GM23248 (cell line): ENCODE results near the gene RPGRIP1. TPM values are rescaled to one million over a fixed set of nuclear protein-coding genes. Genes with fewer than 3 reads are reported as not detected.

Experiments used
- DNase-seq: peaks from one replicate; pipeline ENCODE4 v3.0.0-alpha.2; 2015
- H2AFZ ChIP-seq: fragments of 200-600 bp; sonication (generic); 2 replicates; pipeline ENCODE4 v1.6.1; 2016; ENCODE audit warnings: antibody characterized with exemption
- H3F3A ChIP-seq: fragments of 200-600 bp; sonication (generic); 2 replicates; pipeline ENCODE4 v1.6.1; 2016; ENCODE audit warnings: mild to moderate bottlenecking, antibody characterized with exemption, mixed run types; ENCODE audit not compliant: insufficient read depth
- H3K27ac ChIP-seq: fragments of 200-600 bp; sonication (generic); 2 replicates; pipeline ENCODE4 v1.5.1; 2016; ENCODE audit warnings: mild to moderate bottlenecking
- H3K27me3 ChIP-seq: fragments of 200-600 bp; sonication (generic); replicated peaks from 2 replicates; pipeline ENCODE4 v1.6.1; 2016; ENCODE audit warnings: mild to moderate bottlenecking; ENCODE audit not compliant: insufficient read depth
- H3K36me3 ChIP-seq: fragments of 200-600 bp; sonication (generic); 2 replicates; pipeline ENCODE4 v1.6.1; 2016; ENCODE audit warnings: low read depth, mild to moderate bottlenecking
- H3K4me1 ChIP-seq: fragments of 200-600 bp; sonication (generic); 2 replicates; pipeline ENCODE4 v1.6.1; 2016; ENCODE audit warnings: mild to moderate bottlenecking; ENCODE audit not compliant: insufficient read depth
- H3K4me2 ChIP-seq: fragments of 200-600 bp; sonication (generic); one replicate; pipeline ENCODE4 v1.6.1; 2016; ENCODE audit warnings: mild to moderate bottlenecking; ENCODE audit not compliant: unreplicated experiment
- H3K4me3 ChIP-seq: fragments of 200-600 bp; sonication (generic); 2 replicates; pipeline ENCODE4 v1.5.1; 2016; ENCODE audit warnings: mild to moderate bottlenecking
- H3K79me2 ChIP-seq: fragments of 200-600 bp; sonication (generic); 2 replicates; pipeline ENCODE4 v1.6.1; 2016; ENCODE audit warnings: mild to moderate bottlenecking; ENCODE audit not compliant: insufficient read depth
- H3K9ac ChIP-seq: fragments of 200-600 bp; sonication (generic); 2 replicates; pipeline ENCODE4 v1.6.1; 2016; ENCODE audit warnings: mild to moderate bottlenecking
- H3K9me2 ChIP-seq: fragments of 200-600 bp; sonication (generic); 2 replicates; pipeline ENCODE4 v1.6.1; 2016; ENCODE audit warnings: mixed run types, mild to moderate bottlenecking, moderate library complexity; ENCODE audit not compliant: insufficient read depth
- H3K9me3 ChIP-seq: fragments of 200-600 bp; sonication (generic); one replicate; pipeline ENCODE4 v1.6.1; 2017; ENCODE audit warnings: low read depth
- H4K20me1 ChIP-seq: fragments of 200-600 bp; sonication (generic); 2 replicates; pipeline ENCODE4 v1.6.0; 2016; ENCODE audit not compliant: insufficient read depth
- EZH2 ChIP-seq: fragments of 200-600 bp; sonication (generic); IDR thresholded peaks from 2 replicates; pipeline ENCODE4 v1.6.1; 2018; ENCODE audit warnings: antibody characterized with exemption, mild to moderate bottlenecking; ENCODE audit not compliant: insufficient read depth, poor library complexity, severe bottlenecking
- EZH2phosphoT487 ChIP-seq: fragments of 200-600 bp; sonication (generic); IDR thresholded peaks from 2 replicates; pipeline ENCODE4 v1.6.1; 2018; ENCODE audit warnings: antibody characterized with exemption, moderate library complexity, mild to moderate bottlenecking, low read depth; ENCODE audit not compliant: insufficient read depth
- WGBS, 2 experiments: methylation state at CpG; one replicate each; pipeline ENCODE4 v1.1.6; 2015 to 2017; ENCODE audit warnings: low lambda C conversion rate in 2 of 2, low coverage in 1 of 2; ENCODE audit errors: missing lambda C conversion rate in 2 of 2; 5-methylcytosine and 5-hydroxymethylcytosine counted together
- in situ Hi-C: fragments of 300-500 bp; cut with MboI; formaldehyde crosslinking; loops from 2 replicates; pipeline ENCODE4 v1.15.0; 2020
- polyA plus RNA-seq: library from polyadenylated mRNA; unstranded; fragments of >200 nt; fragmentation: Nextera tagmentation; extraction: Ambion mirVana; gene quantifications from 2 replicates; pipeline ENCODE4 v1.2.1, GENCODE V29; 2016
- total RNA-seq: library from RNA; depleted of rRNA; stranded (reverse); fragments of >200 nt; shearing (Covaris generic); gene quantifications from 2 replicates; pipeline ENCODE4 v1.2.3, GENCODE V29; 2014

Gene RPGRIP1
- total and polyA plus RNA-seq, 2 experiments from 2014 or later, result not detected

- H3K27me3 ChIP-seq, result peaks cover 18% of the 10 kb centered on the region
- no peak overlapping the region for H2AFZ ChIP-seq
- H4K20me1 ChIP-seq, result no peaks in the 10 kb centered on the region
- no peak overlapping the region for H3K9ac ChIP-seq
- H3K36me3 ChIP-seq, result no peaks in the 10 kb centered on the region
- no peak overlapping the region for H3K27ac ChIP-seq
- no peak overlapping the region for H3K4me2 ChIP-seq
- H3K79me2 ChIP-seq, result no peaks in the 10 kb centered on the region
- in situ Hi-C loops, result no loop called here
- no peak overlapping the region for H3K4me3 ChIP-seq
- no peak for DNase-seq
- no peaks in the 10 kb centered on the region for H3K4me1 ChIP-seq
- no peaks in the 10 kb centered on the region for H3K9me3 ChIP-seq
- H3K9me2 ChIP-seq, result no peaks in the 10 kb centered on the region
- no peaks in the 10 kb centered on the region for H3F3A ChIP-seq
- TF ChIP-seq EZH2 (no peak), EZH2phosphoT487 (no peak)
- WGBS, 2 experiments, result 73 to 79% methylated on average over 3 of the region's 3 CpGs
Measured at GRCh38 chr14:21307637-21308036, 27.8 kb downstream of the RPGRIP1 start.

- Histone ChIP-seq H3K4me2 (peak overlapping the region; percentile 76), H3K9me2 (no peaks in the 10 kb centered on the region)
Measured at GRCh38 chr14:21308132-21308478, 28.2 kb downstream of the RPGRIP1 start.

GRCh38 chr14:21308479-21309237 is 28.8 kb downstream of the RPGRIP1 start:
- H3K9me2 ChIP-seq, result no peaks in the 10 kb centered on the region
- H3K4me3 ChIP-seq, result peak overlapping the region; percentile 64
- H3K27me3 ChIP-seq, result peaks cover 14% of the 10 kb centered on the region
- H3K9me3 ChIP-seq, result no peaks in the 10 kb centered on the region
- no peaks in the 10 kb centered on the region for H3F3A ChIP-seq
- no peak overlapping the region for H3K27ac ChIP-seq
- WGBS, 2 experiments, result 2 to 5% methylated on average over 16 of the region's 16 CpGs
- H3K4me1 ChIP-seq, result no peaks in the 10 kb centered on the region
- H3K36me3 ChIP-seq, result no peaks in the 10 kb centered on the region
- in situ Hi-C loops, result no loop called here
- H3K4me2 ChIP-seq, result peak overlapping the region; percentile 76
- H2AFZ ChIP-seq, result peak overlapping the region; percentile 92
- H4K20me1 ChIP-seq, result no peaks in the 10 kb centered on the region
- H3K79me2 ChIP-seq, result no peaks in the 10 kb centered on the region
- no peak for TF ChIP-seq EZH2phosphoT487
- no peak for TF ChIP-seq EZH2
- peak; percentile 58 for DNase-seq
- H3K9ac ChIP-seq, result peak overlapping the region; percentile 42; the same call in 1 of the 2 replicates

More at GRCh38 chr14:21308132-21308478, 28.2 kb downstream of the RPGRIP1 start:
- H3K27me3 ChIP-seq, result peaks cover 16% of the 10 kb centered on the region
- H2AFZ ChIP-seq, result peak overlapping the region; percentile 92
- no peaks in the 10 kb centered on the region for H3F3A ChIP-seq
- peak overlapping the region; percentile 64 for H3K4me3 ChIP-seq
- H3K36me3 ChIP-seq, result no peaks in the 10 kb centered on the region
- no peak for DNase-seq
- in situ Hi-C loops, result no loop called here
- H3K27ac ChIP-seq, result no peak overlapping the region
- H3K9ac ChIP-seq, result no peak overlapping the region
- H4K20me1 ChIP-seq, result no peaks in the 10 kb centered on the region
- H3K79me2 ChIP-seq, result no peaks in the 10 kb centered on the region
- no peaks in the 10 kb centered on the region for H3K9me3 ChIP-seq
- no peaks in the 10 kb centered on the region for H3K4me1 ChIP-seq
- no peak for TF ChIP-seq EZH2
- no peak for TF ChIP-seq EZH2phosphoT487

GRCh38 chr14:21309238-21309636 is 29.4 kb downstream of the RPGRIP1 start:
- 61 to 67% methylated on average over 8 of the region's 8 CpGs for WGBS, 2 experiments
- Histone ChIP-seq H3K27me3 (peaks cover 14% of the 10 kb centered on the region), H3K27ac (no peak overlapping the region), H3K9me3 (no peaks in the 10 kb centered on the region), H3K9ac (peak overlapping the region; percentile 42; the same call in 1 of the 2 replicates), H3K4me3 (peak overlapping the region; percentile 64), H4K20me1 (no peaks in the 10 kb centered on the region), H3K79me2 (no peaks in the 10 kb centered on the region), H3K4me1 (no peaks in the 10 kb centered on the region), H3F3A (no peaks in the 10 kb centered on the region), H3K4me2 (peak overlapping the region; percentile 76), H2AFZ (peak overlapping the region; percentile 92), H3K36me3 (no peaks in the 10 kb centered on the region), H3K9me2 (no peaks in the 10 kb centered on the region)
- no peak for DNase-seq
- no peak for TF ChIP-seq EZH2
- no peak for TF ChIP-seq EZH2phosphoT487
- in situ Hi-C loops, result no loop called here
